ENCODE measurements around the gene PREX1. TPM values are rescaled to one million over a fixed set of nuclear protein-coding genes. Genes with fewer than 3 reads are reported as not detected.

PREX1 gene, protein sequence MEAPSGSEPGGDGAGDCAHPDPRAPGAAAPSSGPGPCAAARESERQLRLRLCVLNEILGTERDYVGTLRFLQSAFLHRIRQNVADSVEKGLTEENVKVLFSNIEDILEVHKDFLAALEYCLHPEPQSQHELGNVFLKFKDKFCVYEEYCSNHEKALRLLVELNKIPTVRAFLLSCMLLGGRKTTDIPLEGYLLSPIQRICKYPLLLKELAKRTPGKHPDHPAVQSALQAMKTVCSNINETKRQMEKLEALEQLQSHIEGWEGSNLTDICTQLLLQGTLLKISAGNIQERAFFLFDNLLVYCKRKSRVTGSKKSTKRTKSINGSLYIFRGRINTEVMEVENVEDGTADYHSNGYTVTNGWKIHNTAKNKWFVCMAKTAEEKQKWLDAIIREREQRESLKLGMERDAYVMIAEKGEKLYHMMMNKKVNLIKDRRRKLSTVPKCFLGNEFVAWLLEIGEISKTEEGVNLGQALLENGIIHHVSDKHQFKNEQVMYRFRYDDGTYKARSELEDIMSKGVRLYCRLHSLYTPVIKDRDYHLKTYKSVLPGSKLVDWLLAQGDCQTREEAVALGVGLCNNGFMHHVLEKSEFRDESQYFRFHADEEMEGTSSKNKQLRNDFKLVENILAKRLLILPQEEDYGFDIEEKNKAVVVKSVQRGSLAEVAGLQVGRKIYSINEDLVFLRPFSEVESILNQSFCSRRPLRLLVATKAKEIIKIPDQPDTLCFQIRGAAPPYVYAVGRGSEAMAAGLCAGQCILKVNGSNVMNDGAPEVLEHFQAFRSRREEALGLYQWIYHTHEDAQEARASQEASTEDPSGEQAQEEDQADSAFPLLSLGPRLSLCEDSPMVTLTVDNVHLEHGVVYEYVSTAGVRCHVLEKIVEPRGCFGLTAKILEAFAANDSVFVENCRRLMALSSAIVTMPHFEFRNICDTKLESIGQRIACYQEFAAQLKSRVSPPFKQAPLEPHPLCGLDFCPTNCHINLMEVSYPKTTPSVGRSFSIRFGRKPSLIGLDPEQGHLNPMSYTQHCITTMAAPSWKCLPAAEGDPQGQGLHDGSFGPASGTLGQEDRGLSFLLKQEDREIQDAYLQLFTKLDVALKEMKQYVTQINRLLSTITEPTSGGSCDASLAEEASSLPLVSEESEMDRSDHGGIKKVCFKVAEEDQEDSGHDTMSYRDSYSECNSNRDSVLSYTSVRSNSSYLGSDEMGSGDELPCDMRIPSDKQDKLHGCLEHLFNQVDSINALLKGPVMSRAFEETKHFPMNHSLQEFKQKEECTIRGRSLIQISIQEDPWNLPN (N-terminal part only)
- polyA plus RNA-seq (2013, experiment 1 of 2), result 0.77 TPM
- polyA plus RNA-seq (2013, experiment 2 of 2), result 0.84 TPM

DNA sequence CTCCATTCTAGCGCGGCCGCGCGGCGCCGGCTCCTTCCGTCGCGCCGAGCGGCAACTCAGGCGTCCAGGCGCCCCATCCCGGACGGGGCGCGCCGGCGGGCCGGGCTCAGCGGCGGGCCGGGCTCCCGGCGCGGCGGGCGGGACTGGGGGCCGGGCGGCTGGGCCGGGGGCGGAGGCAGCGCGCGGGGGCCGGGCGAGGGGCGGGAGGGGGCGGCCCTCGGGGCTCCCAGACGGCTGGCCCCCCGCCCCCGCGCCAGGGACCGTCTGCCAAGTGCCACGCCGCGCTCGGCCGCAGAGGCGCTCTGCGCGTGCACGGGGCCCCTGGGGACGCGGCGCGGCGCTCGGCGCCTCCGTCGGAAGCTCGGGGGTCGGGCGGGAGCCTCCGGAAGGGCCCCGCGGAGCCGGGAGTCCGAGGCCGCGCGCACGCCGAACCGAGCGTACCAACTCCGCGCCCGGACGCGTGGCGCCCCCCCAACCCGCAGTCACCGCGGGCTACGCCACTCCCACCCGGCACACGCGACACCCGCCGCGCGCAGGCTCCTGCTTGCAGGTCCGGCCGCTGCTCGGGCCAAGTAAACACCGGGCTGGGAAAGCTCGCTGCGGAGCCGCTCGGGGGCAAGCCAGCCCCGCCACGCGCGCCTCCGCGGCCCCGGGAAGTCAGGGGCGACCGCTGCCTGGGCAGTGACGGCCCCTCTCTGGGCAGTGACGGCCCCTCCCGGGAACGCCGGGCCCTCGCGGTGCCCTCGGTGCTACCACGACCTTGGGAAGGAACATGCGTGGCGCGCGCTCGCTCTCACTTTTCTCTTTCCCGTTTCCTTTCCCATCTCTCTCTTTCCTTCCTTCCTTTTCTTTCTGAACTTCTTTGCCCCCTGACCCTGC is at the start of gene PREX1:
Gene PREX1, minus strand, starts transcription at position 145 of the 879 bp plus-strand sequence. Its CDS starts 139 bp downstream, at position 6.
- Histone ChIP-seq H2BK12ac (ENCODE audit: low read length in 2 of 2) (peak within 1 kb of the TSS in 1 of 2 experiments; percentile 24), H2BK5ac (ENCODE audit: low read depth, low read length, poor library complexity, severe bottlenecking) (no peak within 1 kb of the TSS), H3K4me2 (ENCODE audit: low read length, poor library complexity, severe bottlenecking) (peak within 1 kb of the TSS; percentile 90), H3K27me3 (ENCODE audit: control insufficient read depth in 1 of 2, insufficient read depth in 1 of 2, low read length in 2 of 2) (peaks cover 0 to 23% of the 10 kb centered on the region in 2 experiments), H2AFZ (ENCODE audit: low read depth, low read length) (peak within 1 kb of the TSS; percentile 43), H2BK15ac (ENCODE audit: low read depth, poor library complexity, severe bottlenecking) (no peak within 1 kb of the TSS), H3K23ac (ENCODE audit: low read length in 2 of 2) (no peak within 1 kb of the TSS), H3K4ac (ENCODE audit: low read depth in 1 of 2, low read length in 2 of 2) (peak within 1 kb of the TSS in 1 of 2 experiments; percentile 55), H2AK5ac (ENCODE audit: low read length, severe bottlenecking) (no peak within 1 kb of the TSS), H4K8ac (ENCODE audit: low read length) (peak within 1 kb of the TSS; percentile 42), H2BK120ac (ENCODE audit: low read depth, low read length) (peak within 1 kb of the TSS; percentile 69), H3K9ac (ENCODE audit: low read length) (peak within 1 kb of the TSS; percentile 59), H3K18ac (ENCODE audit: low read depth in 1 of 2, low read length in 2 of 2) (peak within 1 kb of the TSS; percentile 63 to 87), H3K27ac (ENCODE audit: low read length, poor library complexity, severe bottlenecking) (no peak within 1 kb of the TSS), H3K36me3 (ENCODE audit: control insufficient read depth in 1 of 2, insufficient read depth in 2 of 2, low read depth in 1 of 2, low read length in 2 of 2) (no peaks in the 10 kb centered on the region), H3K79me1 (replicated peaks; ENCODE audit: low read length, poor library complexity, severe bottlenecking) (peaks cover 5% of the 10 kb centered on the region), H3K9me3 (ENCODE audit: control insufficient read depth, low read length) (no peaks in the 10 kb centered on the region), H3K4me3 (ENCODE audit: insufficient read depth in 1 of 2, low read depth in 1 of 2, low read length in 2 of 2) (peak within 1 kb of the TSS; percentile 76 to 86), H3K4me1 (ENCODE audit: control insufficient read depth, insufficient read depth, low read depth, low read length) (peaks cover 28% of the 10 kb centered on the region), H4K91ac (ENCODE audit: low read length) (peak within 1 kb of the TSS; percentile 45), H3K14ac (ENCODE audit: low read length in 2 of 2) (no peak within 1 kb of the TSS)
- DNase-seq, result peak; percentile 59
- 2% methylated on average over 88 of the region's 128 CpGs for WGBS

- Histone ChIP-seq H3K23ac (ENCODE audit: low read length in 2 of 2) (no peak overlapping the region), H2BK15ac (ENCODE audit: low read depth, poor library complexity, severe bottlenecking) (no peak overlapping the region), H3K9me3 (ENCODE audit: control insufficient read depth, low read length) (no peaks in the 10 kb centered on the region), H3K18ac (ENCODE audit: low read depth in 1 of 2, low read length in 2 of 2) (no peak overlapping the region), H3K36me3 (ENCODE audit: control insufficient read depth in 1 of 2, insufficient read depth in 2 of 2, low read depth in 1 of 2, low read length in 2 of 2) (no peaks in the 10 kb centered on the region), H3K14ac (ENCODE audit: low read length in 2 of 2) (no peak overlapping the region), H3K9ac (ENCODE audit: low read length) (no peak overlapping the region), H3K4ac (ENCODE audit: low read depth in 1 of 2, low read length in 2 of 2) (no peak overlapping the region), H2BK120ac (ENCODE audit: low read depth, low read length) (no peak overlapping the region), H3K27me3 (ENCODE audit: control insufficient read depth in 1 of 2, insufficient read depth in 1 of 2, low read length in 2 of 2) (peaks cover 0 to 7% of the 10 kb centered on the region in 2 experiments), H2AFZ (ENCODE audit: low read depth, low read length) (no peak overlapping the region), H3K4me3 (ENCODE audit: insufficient read depth in 1 of 2, low read depth in 1 of 2, low read length in 2 of 2) (no peak overlapping the region), H3K4me2 (ENCODE audit: low read length, poor library complexity, severe bottlenecking) (no peak overlapping the region), H2BK12ac (ENCODE audit: low read length in 2 of 2) (no peak overlapping the region), H4K8ac (ENCODE audit: low read length) (no peak overlapping the region), H2AK5ac (ENCODE audit: low read length, severe bottlenecking) (no peak overlapping the region), H3K4me1 (ENCODE audit: control insufficient read depth, insufficient read depth, low read depth, low read length) (peaks cover 5% of the 10 kb centered on the region), H2BK5ac (ENCODE audit: low read depth, low read length, poor library complexity, severe bottlenecking) (no peak overlapping the region), H3K79me1 (replicated peaks; ENCODE audit: low read length, poor library complexity, severe bottlenecking) (no peaks in the 10 kb centered on the region), H4K91ac (ENCODE audit: low read length) (no peak overlapping the region), H3K27ac (ENCODE audit: low read length, poor library complexity, severe bottlenecking) (no peak overlapping the region)
- DNase-seq, result no peak
- WGBS, result 69% methylated on average over 2 of the region's 2 CpGs
These were observed 49.5 kb upstream of the PREX1 start for GRCh38 chr20:48877304-48877703.

DNA sequence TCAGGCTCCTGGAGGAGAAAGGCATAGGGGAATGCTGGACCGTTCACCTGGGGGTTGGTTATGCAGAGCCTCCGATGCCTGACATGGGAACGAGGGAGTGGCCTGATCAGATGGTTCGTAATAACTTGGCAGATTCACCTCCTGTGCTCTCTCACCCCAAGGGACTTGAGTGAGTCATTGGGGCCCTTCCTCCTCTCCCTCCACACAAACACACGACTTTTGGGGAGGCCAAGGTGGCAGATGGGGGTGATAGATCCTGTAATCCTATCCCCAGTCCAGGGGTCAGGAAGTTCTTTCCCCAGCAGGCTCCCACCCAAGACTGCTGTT is 48.1 kb upstream of the PREX1 start:
- H3K79me1 ChIP-seq (replicated peaks; ENCODE audit: low read length, poor library complexity, severe bottlenecking), result no peaks in the 10 kb centered on the region
- H3K4ac ChIP-seq (ENCODE audit: low read depth in 1 of 2, low read length in 2 of 2), result no peak overlapping the region
- 60% methylated on average over 1 of the region's 5 CpGs for WGBS

More for the DNA sequence above, 48.1 kb upstream of the PREX1 start:
- Histone ChIP-seq H3K27ac (ENCODE audit: low read length, poor library complexity, severe bottlenecking) (no peak overlapping the region), H3K9ac (ENCODE audit: low read length) (no peak overlapping the region), H2AK5ac (ENCODE audit: low read length, severe bottlenecking) (no peak overlapping the region), H3K9me3 (ENCODE audit: control insufficient read depth, low read length) (no peaks in the 10 kb centered on the region), H2BK120ac (ENCODE audit: low read depth, low read length) (no peak overlapping the region), H2AFZ (ENCODE audit: low read depth, low read length) (no peak overlapping the region), H2BK15ac (ENCODE audit: low read depth, poor library complexity, severe bottlenecking) (no peak overlapping the region), H4K8ac (ENCODE audit: low read length) (no peak overlapping the region), H3K18ac (ENCODE audit: low read depth in 1 of 2, low read length in 2 of 2) (no peak overlapping the region), H4K91ac (ENCODE audit: low read length) (no peak overlapping the region), H2BK12ac (ENCODE audit: low read length in 2 of 2) (no peak overlapping the region), H3K4me2 (ENCODE audit: low read length, poor library complexity, severe bottlenecking) (no peak overlapping the region), H2BK5ac (ENCODE audit: low read depth, low read length, poor library complexity, severe bottlenecking) (no peak overlapping the region), H3K23ac (ENCODE audit: low read length in 2 of 2) (no peak overlapping the region), H3K14ac (ENCODE audit: low read length in 2 of 2) (no peak overlapping the region), H3K4me3 (ENCODE audit: insufficient read depth in 1 of 2, low read depth in 1 of 2, low read length in 2 of 2) (no peak overlapping the region), H3K4me1 (ENCODE audit: control insufficient read depth, insufficient read depth, low read depth, low read length) (peaks cover 5% of the 10 kb centered on the region), H3K27me3 (ENCODE audit: control insufficient read depth in 1 of 2, insufficient read depth in 1 of 2, low read length in 2 of 2) (peaks cover 0 to 7% of the 10 kb centered on the region in 2 experiments), H3K36me3 (ENCODE audit: control insufficient read depth in 1 of 2, insufficient read depth in 2 of 2, low read depth in 1 of 2, low read length in 2 of 2) (no peaks in the 10 kb centered on the region)
- no peak for DNase-seq
